GM23338 (cell line): Measurements from ENCODE around the gene SHMT1. TPM values are rescaled to one million over a fixed set of nuclear protein-coding genes. Genes with fewer than 3 reads are reported as not detected.

ENCODE experiments used
- ATAC-seq: fragments of 200-7000 bp; cut with Tn5 transposase; 3 replicates; pipeline ENCODE4 v1.9.1; 2020
- DNase-seq: peaks from one replicate; pipeline ENCODE4 v3.0.0-alpha.2; 2015; ENCODE audit warnings: low spot score
- H2AFZ ChIP-seq: fragments of 200-600 bp; sonication (generic); 2 replicates; pipeline ENCODE4 v1.8.0; 2016; ENCODE audit warnings: antibody characterized with exemption, mild to moderate bottlenecking, moderate library complexity
- H3F3A ChIP-seq: fragments of 200-600 bp; sonication (generic); replicated peaks from 2 replicates; pipeline ENCODE4 v1.8.0; 2017; ENCODE audit warnings: antibody characterized with exemption, mixed run types, low read depth
- H3K27ac ChIP-seq: fragments of 200-600 bp; sonication (generic); 2 replicates; pipeline ENCODE4 v1.6.1; 2016; ENCODE audit warnings: low read depth
- H3K27me3 ChIP-seq: fragments of 200-600 bp; sonication (generic); 2 replicates; pipeline ENCODE4 v1.8.0; 2016; ENCODE audit warnings: mild to moderate bottlenecking, mixed run types, moderate library complexity; ENCODE audit not compliant: insufficient read depth
- H3K36me3 ChIP-seq: fragments of 200-600 bp; sonication (generic); 2 replicates; pipeline ENCODE4 v1.8.0; 2016; ENCODE audit warnings: mild to moderate bottlenecking; ENCODE audit not compliant: insufficient read depth
- H3K4me1 ChIP-seq: fragments of 200-600 bp; sonication (generic); 2 replicates; pipeline ENCODE4 v1.8.0; 2016; ENCODE audit warnings: mild to moderate bottlenecking, moderate library complexity; ENCODE audit not compliant: insufficient read depth
- H3K4me2 ChIP-seq: fragments of 200-600 bp; sonication (generic); 2 replicates; pipeline ENCODE4 v1.7.1; 2017; ENCODE audit warnings: mixed run types
- H3K4me3 ChIP-seq: fragments of 200-600 bp; sonication (generic); 2 replicates; pipeline ENCODE4 v1.6.1; 2016; ENCODE audit warnings: mixed run types
- H3K79me2 ChIP-seq: fragments of 200-600 bp; sonication (generic); replicated peaks from 2 replicates; pipeline ENCODE4 v1.8.0; 2017; ENCODE audit warnings: mild to moderate bottlenecking; ENCODE audit not compliant: insufficient read depth
- H3K9me2 ChIP-seq: fragments of 200-600 bp; sonication (generic); 2 replicates; pipeline ENCODE4 v1.8.0; 2017; ENCODE audit not compliant: insufficient read depth
- H4K20me1 ChIP-seq: fragments of 200-600 bp; sonication (generic); replicated peaks from 2 replicates; pipeline ENCODE4 v1.8.0; 2017; ENCODE audit warnings: mild to moderate bottlenecking; ENCODE audit not compliant: insufficient read depth
- H3K27ac Mint-ChIP-seq: 2 replicates; pipeline ENCODE4 v1.8.0; 2020; ENCODE audit warnings: inconsistent platforms, mild to moderate bottlenecking, moderate library complexity, mixed read lengths
- H3K27me3 Mint-ChIP-seq: 3 replicates; pipeline ENCODE4 v1.8.0; 2022; ENCODE audit warnings: low read depth, mild to moderate bottlenecking, moderate library complexity, mixed read lengths, inconsistent platforms; ENCODE audit not compliant: insufficient read depth, poor library complexity
- H3K36me3 Mint-ChIP-seq: 3 replicates; pipeline ENCODE4 v1.8.0; 2021; ENCODE audit warnings: low read depth, mild to moderate bottlenecking, inconsistent platforms, moderate library complexity, mixed read lengths
- H3K4me1 Mint-ChIP-seq: 3 replicates; pipeline ENCODE4 v1.8.0; 2020; ENCODE audit warnings: mild to moderate bottlenecking, inconsistent platforms, mixed read lengths
- H3K4me3 Mint-ChIP-seq: 3 replicates; pipeline ENCODE4 v1.8.0; 2021; ENCODE audit warnings: moderate library complexity, mild to moderate bottlenecking, inconsistent platforms, mixed read lengths
- H3K9me3 Mint-ChIP-seq: 3 replicates; pipeline ENCODE4 v1.8.0; 2020; ENCODE audit warnings: moderate library complexity, mild to moderate bottlenecking, inconsistent platforms, mixed read lengths
- CREB1 ChIP-seq: fragments of 250-450 bp; sonication (Bioruptor Pico); IDR thresholded peaks from 2 replicates; pipeline ENCODE4 v1.5.0; 2020; ENCODE audit warnings: low read depth, mild to moderate bottlenecking, moderate library complexity
- EZH2 ChIP-seq: fragments of 200-600 bp; sonication (generic); IDR thresholded peaks from one replicate; pipeline ENCODE4 v1.8.0; 2017; ENCODE audit warnings: antibody characterized with exemption, mild to moderate bottlenecking, low read depth; ENCODE audit not compliant: unreplicated experiment
- EZH2phosphoT487 ChIP-seq: fragments of 200-600 bp; sonication (generic); IDR thresholded peaks from one replicate; pipeline ENCODE4 v1.8.1; 2018; ENCODE audit warnings: antibody characterized with exemption; ENCODE audit not compliant: unreplicated experiment
- JUNB ChIP-seq: IDR thresholded peaks from one replicate; pipeline ENCODE4 v1.6.1; 2016; ENCODE audit warnings: antibody characterized with exemption; ENCODE audit not compliant: unreplicated experiment
- NANOG ChIP-seq: IDR thresholded peaks from 2 replicates; pipeline ENCODE4 v1.6.1; 2016; ENCODE audit warnings: antibody characterized with exemption, borderline replicate concordance
- POLR2AphosphoS5 ChIP-seq: IDR thresholded peaks from 2 replicates; pipeline ENCODE4 v1.6.1; 2016; ENCODE audit warnings: antibody characterized with exemption, low read depth
- STAT1 ChIP-seq: IDR thresholded peaks from one replicate; pipeline ENCODE4 v1.6.1; 2016; ENCODE audit warnings: antibody characterized with exemption; ENCODE audit not compliant: unreplicated experiment
- ZNF114 ChIP-seq: fragments of 250-450 bp; sonication (Bioruptor Pico); IDR thresholded peaks from 2 replicates; pipeline ENCODE4 v1.5.0; 2020; ENCODE audit warnings: mild to moderate bottlenecking, moderate library complexity
- ZNF331 ChIP-seq: fragments of 250-450 bp; sonication (Bioruptor Pico); IDR thresholded peaks from 2 replicates; pipeline ENCODE4 v1.5.0; 2020; ENCODE audit warnings: low read depth, mild to moderate bottlenecking, moderate library complexity
- polyA plus RNA-seq: library from polyadenylated mRNA; unstranded; fragments of >200 nt; fragmentation: Nextera tagmentation; extraction: Ambion mirVana; gene quantifications from 2 replicates; pipeline ENCODE4 v1.2.1, GENCODE V29; 2016
- total RNA-seq: library from RNA; depleted of rRNA; stranded (reverse); fragments of >200 nt; shearing (Covaris generic); gene quantifications from 2 replicates; pipeline ENCODE4 v1.2.3, GENCODE V29; 2014
- TF ChIP-seq, protein P1 (sequence below), 2 experiments: fragments of 200-600 bp in 1 of 2; sonication (generic) in 1 of 2; conservative IDR thresholded peaks; 2 replicates each; pipeline versions ENCODE4 v1.5.1 to v1.6.1; 2016 to 2017; ENCODE audit warnings: antibody characterized with exemption in 2 of 2, low read depth in 2 of 2, mild to moderate bottlenecking in 2 of 2, moderate library complexity in 1 of 2
- TF ChIP-seq, protein P2 (sequence below): IDR thresholded peaks from one replicate; pipeline ENCODE4 v1.6.1; 2018; ENCODE audit warnings: antibody characterized with exemption; ENCODE audit not compliant: unreplicated experiment
- TF ChIP-seq, protein P3 (sequence below): IDR thresholded peaks from 2 replicates; pipeline ENCODE4 v1.6.1; 2016; ENCODE audit warnings: antibody characterized with exemption
- TF ChIP-seq, protein P4 (sequence below): fragments of 250-450 bp; sonication (Bioruptor Pico); IDR thresholded peaks from 2 replicates; pipeline ENCODE4 v1.5.0; 2020; ENCODE audit warnings: mild to moderate bottlenecking, moderate library complexity

The SHMT1 gene
- total and polyA plus RNA-seq, 2 experiments from 2014 or later: 22.8 to 33.3 TPM

DNA sequence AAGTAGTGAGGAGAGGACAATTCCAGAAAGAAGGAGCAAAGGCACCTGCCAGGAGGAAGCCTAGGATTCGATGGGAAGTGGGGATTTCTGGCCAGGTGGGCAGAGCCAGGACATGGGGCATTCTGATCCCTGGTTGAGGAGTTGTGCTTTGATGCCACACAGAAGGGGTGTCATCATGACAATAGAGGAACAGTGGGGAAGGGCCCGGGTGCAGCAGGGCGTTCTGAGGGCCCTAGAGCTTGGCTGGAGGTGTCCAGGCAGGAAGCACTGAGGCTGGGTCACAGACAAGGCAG is 18.5 kb upstream of the SHMT1 start:
- Histone ChIP-seq H4K20me1 (no peaks in the 10 kb centered on the region), H3K4me3 (no peak overlapping the region), H3K27ac (no peak overlapping the region), H3K9me2 (no peaks in the 10 kb centered on the region), H3K27me3 (0 out of 2 replicates have a peak, but pooled peaks cover 5% of the 10 kb centered on the region), H3K4me2 (no peak overlapping the region), H2AFZ (no peak overlapping the region), H3K4me1 (no peaks in the 10 kb centered on the region), H3F3A (no peaks in the 10 kb centered on the region), H3K79me2 (no peaks in the 10 kb centered on the region), H3K36me3 (no peaks in the 10 kb centered on the region)
- no peaks in the 10 kb centered on the region for H3K9me3 Mint-ChIP-seq
- H3K36me3 Mint-ChIP-seq: no peaks in the 10 kb centered on the region
- H3K27me3 Mint-ChIP-seq: peaks cover 5% of the 10 kb centered on the region
- ATAC-seq (no peak), DNase-seq (no peak)
- peaks cover 11% of the 10 kb centered on the region; the same call in 2 of the 3 replicates for H3K4me1 Mint-ChIP-seq
- no peak overlapping the region for H3K27ac Mint-ChIP-seq
- TF ChIP-seq STAT1 (no peak), ZNF331 (CRISPR knock-in tag) (no peak), EZH2phosphoT487 (no peak), JUNB (no peak), POLR2AphosphoS5 (no peak), NANOG (no peak), ZNF114 (CRISPR knock-in tag) (no peak), CREB1 (CRISPR knock-in tag) (no peak), EZH2 (no peak)
- TF ChIP-seq, protein P1, sequence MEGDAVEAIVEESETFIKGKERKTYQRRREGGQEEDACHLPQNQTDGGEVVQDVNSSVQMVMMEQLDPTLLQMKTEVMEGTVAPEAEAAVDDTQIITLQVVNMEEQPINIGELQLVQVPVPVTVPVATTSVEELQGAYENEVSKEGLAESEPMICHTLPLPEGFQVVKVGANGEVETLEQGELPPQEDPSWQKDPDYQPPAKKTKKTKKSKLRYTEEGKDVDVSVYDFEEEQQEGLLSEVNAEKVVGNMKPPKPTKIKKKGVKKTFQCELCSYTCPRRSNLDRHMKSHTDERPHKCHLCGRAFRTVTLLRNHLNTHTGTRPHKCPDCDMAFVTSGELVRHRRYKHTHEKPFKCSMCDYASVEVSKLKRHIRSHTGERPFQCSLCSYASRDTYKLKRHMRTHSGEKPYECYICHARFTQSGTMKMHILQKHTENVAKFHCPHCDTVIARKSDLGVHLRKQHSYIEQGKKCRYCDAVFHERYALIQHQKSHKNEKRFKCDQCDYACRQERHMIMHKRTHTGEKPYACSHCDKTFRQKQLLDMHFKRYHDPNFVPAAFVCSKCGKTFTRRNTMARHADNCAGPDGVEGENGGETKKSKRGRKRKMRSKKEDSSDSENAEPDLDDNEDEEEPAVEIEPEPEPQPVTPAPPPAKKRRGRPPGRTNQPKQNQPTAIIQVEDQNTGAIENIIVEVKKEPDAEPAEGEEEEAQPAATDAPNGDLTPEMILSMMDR (conservative IDR thresholded peaks at IDR 0.05; ENCODE audit: low read depth in 2 of 2): no peak
- TF ChIP-seq, protein P2, sequence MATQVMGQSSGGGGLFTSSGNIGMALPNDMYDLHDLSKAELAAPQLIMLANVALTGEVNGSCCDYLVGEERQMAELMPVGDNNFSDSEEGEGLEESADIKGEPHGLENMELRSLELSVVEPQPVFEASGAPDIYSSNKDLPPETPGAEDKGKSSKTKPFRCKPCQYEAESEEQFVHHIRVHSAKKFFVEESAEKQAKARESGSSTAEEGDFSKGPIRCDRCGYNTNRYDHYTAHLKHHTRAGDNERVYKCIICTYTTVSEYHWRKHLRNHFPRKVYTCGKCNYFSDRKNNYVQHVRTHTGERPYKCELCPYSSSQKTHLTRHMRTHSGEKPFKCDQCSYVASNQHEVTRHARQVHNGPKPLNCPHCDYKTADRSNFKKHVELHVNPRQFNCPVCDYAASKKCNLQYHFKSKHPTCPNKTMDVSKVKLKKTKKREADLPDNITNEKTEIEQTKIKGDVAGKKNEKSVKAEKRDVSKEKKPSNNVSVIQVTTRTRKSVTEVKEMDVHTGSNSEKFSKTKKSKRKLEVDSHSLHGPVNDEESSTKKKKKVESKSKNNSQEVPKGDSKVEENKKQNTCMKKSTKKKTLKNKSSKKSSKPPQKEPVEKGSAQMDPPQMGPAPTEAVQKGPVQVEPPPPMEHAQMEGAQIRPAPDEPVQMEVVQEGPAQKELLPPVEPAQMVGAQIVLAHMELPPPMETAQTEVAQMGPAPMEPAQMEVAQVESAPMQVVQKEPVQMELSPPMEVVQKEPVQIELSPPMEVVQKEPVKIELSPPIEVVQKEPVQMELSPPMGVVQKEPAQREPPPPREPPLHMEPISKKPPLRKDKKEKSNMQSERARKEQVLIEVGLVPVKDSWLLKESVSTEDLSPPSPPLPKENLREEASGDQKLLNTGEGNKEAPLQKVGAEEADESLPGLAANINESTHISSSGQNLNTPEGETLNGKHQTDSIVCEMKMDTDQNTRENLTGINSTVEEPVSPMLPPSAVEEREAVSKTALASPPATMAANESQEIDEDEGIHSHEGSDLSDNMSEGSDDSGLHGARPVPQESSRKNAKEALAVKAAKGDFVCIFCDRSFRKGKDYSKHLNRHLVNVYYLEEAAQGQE: no peak
- TF ChIP-seq, protein P3, sequence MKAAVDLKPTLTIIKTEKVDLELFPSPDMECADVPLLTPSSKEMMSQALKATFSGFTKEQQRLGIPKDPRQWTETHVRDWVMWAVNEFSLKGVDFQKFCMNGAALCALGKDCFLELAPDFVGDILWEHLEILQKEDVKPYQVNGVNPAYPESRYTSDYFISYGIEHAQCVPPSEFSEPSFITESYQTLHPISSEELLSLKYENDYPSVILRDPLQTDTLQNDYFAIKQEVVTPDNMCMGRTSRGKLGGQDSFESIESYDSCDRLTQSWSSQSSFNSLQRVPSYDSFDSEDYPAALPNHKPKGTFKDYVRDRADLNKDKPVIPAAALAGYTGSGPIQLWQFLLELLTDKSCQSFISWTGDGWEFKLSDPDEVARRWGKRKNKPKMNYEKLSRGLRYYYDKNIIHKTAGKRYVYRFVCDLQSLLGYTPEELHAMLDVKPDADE: no peak
- TF ChIP-seq, protein P4, sequence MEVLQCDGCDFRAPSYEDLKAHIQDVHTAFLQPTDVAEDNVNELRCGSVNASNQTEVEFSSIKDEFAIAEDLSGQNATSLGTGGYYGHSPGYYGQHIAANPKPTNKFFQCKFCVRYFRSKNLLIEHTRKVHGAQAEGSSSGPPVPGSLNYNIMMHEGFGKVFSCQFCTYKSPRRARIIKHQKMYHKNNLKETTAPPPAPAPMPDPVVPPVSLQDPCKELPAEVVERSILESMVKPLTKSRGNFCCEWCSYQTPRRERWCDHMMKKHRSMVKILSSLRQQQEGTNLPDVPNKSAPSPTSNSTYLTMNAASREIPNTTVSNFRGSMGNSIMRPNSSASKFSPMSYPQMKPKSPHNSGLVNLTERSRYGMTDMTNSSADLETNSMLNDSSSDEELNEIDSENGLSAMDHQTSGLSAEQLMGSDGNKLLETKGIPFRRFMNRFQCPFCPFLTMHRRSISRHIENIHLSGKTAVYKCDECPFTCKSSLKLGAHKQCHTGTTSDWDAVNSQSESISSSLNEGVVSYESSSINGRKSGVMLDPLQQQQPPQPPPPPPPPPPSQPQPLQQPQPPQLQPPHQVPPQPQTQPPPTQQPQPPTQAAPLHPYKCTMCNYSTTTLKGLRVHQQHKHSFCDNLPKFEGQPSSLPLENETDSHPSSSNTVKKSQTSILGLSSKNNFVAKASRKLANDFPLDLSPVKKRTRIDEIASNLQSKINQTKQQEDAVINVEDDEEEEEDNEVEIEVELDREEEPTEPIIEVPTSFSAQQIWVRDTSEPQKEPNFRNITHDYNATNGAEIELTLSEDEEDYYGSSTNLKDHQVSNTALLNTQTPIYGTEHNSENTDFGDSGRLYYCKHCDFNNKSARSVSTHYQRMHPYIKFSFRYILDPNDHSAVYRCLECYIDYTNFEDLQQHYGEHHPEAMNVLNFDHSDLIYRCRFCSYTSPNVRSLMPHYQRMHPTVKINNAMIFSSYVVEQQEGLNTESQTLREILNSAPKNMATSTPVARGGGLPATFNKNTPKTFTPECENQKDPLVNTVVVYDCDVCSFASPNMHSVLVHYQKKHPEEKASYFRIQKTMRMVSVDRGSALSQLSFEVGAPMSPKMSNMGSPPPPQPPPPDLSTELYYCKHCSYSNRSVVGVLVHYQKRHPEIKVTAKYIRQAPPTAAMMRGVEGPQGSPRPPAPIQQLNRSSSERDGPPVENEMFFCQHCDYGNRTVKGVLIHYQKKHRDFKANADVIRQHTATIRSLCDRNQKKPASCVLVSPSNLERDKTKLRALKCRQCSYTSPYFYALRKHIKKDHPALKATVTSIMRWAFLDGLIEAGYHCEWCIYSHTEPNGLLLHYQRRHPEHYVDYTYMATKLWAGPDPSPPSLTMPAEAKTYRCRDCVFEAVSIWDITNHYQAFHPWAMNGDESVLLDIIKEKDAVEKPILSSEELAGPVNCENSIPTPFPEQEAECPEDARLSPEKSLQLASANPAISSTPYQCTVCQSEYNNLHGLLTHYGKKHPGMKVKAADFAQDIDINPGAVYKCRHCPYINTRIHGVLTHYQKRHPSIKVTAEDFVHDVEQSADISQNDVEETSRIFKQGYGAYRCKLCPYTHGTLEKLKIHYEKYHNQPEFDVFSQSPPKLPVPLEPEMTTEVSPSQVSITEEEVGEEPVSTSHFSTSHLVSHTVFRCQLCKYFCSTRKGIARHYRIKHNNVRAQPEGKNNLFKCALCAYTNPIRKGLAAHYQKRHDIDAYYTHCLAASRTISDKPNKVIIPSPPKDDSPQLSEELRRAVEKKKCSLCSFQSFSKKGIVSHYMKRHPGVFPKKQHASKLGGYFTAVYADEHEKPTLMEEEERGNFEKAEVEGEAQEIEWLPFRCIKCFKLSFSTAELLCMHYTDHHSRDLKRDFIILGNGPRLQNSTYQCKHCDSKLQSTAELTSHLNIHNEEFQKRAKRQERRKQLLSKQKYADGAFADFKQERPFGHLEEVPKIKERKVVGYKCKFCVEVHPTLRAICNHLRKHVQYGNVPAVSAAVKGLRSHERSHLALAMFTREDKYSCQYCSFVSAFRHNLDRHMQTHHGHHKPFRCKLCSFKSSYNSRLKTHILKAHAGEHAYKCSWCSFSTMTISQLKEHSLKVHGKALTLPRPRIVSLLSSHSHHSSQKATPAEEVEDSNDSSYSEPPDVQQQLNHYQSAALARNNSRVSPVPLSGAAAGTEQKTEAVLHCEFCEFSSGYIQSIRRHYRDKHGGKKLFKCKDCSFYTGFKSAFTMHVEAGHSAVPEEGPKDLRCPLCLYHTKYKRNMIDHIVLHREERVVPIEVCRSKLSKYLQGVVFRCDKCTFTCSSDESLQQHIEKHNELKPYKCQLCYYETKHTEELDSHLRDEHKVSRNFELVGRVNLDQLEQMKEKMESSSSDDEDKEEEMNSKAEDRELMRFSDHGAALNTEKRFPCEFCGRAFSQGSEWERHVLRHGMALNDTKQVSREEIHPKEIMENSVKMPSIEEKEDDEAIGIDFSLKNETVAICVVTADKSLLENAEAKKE: no peak
- no peak overlapping the region for H3K4me3 Mint-ChIP-seq
